SK-N-MC (cell line): ENCODE measurements around the gene STMND1.

Experiments used
- DNase-seq: peaks from one replicate; pipeline ENCODE4 v3.0.0-alpha.2; 2011; ENCODE audit warnings: low read depth, low spot score
- H3K27ac ChIP-seq: fragments of 200-600 bp; sonication (generic); 2 replicates; pipeline ENCODE4 v1.5.1; 2016; ENCODE audit warnings: mixed run types
- H3K36me3 ChIP-seq: fragments of 200-600 bp; sonication (generic); 2 replicates; pipeline ENCODE4 v1.6.1; 2017; ENCODE audit warnings: antibody characterized with exemption, low read length, mixed read lengths; ENCODE audit not compliant: insufficient read depth
- H3K4me3 ChIP-seq: fragments of 200-600 bp; sonication (generic); 2 replicates; pipeline ENCODE4 v1.5.1; 2016
- H3K9ac ChIP-seq: fragments of 200-600 bp; sonication (generic); 2 replicates; pipeline ENCODE4 v1.8.0; 2017; ENCODE audit warnings: mixed run types, mixed read lengths; ENCODE audit not compliant: insufficient read length
- H3K9me3 ChIP-seq: fragments of 200-600 bp; sonication (generic); 2 replicates; pipeline ENCODE4 v1.6.1; 2017; ENCODE audit warnings: low read depth, mild to moderate bottlenecking, antibody characterized with exemption, low read length, moderate library complexity, mixed read lengths
- EZH2 ChIP-seq: fragments of 200-600 bp; sonication (generic); IDR thresholded peaks from one replicate; pipeline ENCODE4 v1.6.1; 2017; ENCODE audit warnings: antibody characterized with exemption
- FOXP2 ChIP-seq: optimal IDR thresholded peaks from 2 replicates; pipeline ENCODE3; 2011; ENCODE audit warnings: mild to moderate bottlenecking, moderate library complexity; ENCODE audit not compliant: insufficient read depth; ENCODE audit errors: extremely low read length, control extremely low read depth
- POLR2AphosphoS5 ChIP-seq: IDR thresholded peaks from 2 replicates; pipeline ENCODE4 v1.6.1; 2012; ENCODE audit warnings: mild to moderate bottlenecking, low read depth, low read length, borderline replicate concordance

STMND1 gene

GRCh38 chr6:17102258-17102870, 514 bp downstream of the STMND1 start:
- no peak overlapping the region for H3K9ac ChIP-seq
- H3K4me3 ChIP-seq: peak overlapping the region; percentile 74
- TF ChIP-seq POLR2AphosphoS5 (no peak), EZH2 (no peak), FOXP2 (no peak)
- H3K9me3 ChIP-seq: no peaks in the 10 kb centered on the region
- H3K27ac ChIP-seq: no peak overlapping the region
- H3K36me3 ChIP-seq: no peaks in the 10 kb centered on the region
- DNase-seq: no peak

GRCh38 chr6:17103715-17104114, 1.9 kb downstream of the STMND1 start:
- H3K4me3 ChIP-seq: no peak overlapping the region
- H3K9me3 ChIP-seq: no peaks in the 10 kb centered on the region
- no peaks in the 10 kb centered on the region for H3K36me3 ChIP-seq
- H3K27ac ChIP-seq: no peak overlapping the region
- no peak overlapping the region for H3K9ac ChIP-seq
- DNase-seq: no peak
- TF ChIP-seq FOXP2 (no peak), POLR2AphosphoS5 (no peak), EZH2 (no peak)

- Histone ChIP-seq H3K9ac (no peak overlapping the region), H3K9me3 (no peaks in the 10 kb centered on the region), H3K27ac (no peak overlapping the region), H3K4me3 (no peak overlapping the region), H3K36me3 (no peaks in the 10 kb centered on the region)
- DNase-seq: no peak
- TF ChIP-seq EZH2 (no peak), FOXP2 (no peak), POLR2AphosphoS5 (no peak)
Observed at GRCh38 chr6:17107863-17108262, 6.0 kb downstream of the STMND1 start.

- Histone ChIP-seq H3K36me3 (no peaks in the 10 kb centered on the region), H3K9ac (no peak overlapping the region), H3K27ac (no peak overlapping the region), H3K9me3 (no peaks in the 10 kb centered on the region), H3K4me3 (no peak overlapping the region)
- no peak for DNase-seq
- TF ChIP-seq FOXP2 (no peak), EZH2 (no peak), POLR2AphosphoS5 (no peak)
Observed at GRCh38 chr6:17115251-17116116, 13.6 kb downstream of the STMND1 start.

DNA sequence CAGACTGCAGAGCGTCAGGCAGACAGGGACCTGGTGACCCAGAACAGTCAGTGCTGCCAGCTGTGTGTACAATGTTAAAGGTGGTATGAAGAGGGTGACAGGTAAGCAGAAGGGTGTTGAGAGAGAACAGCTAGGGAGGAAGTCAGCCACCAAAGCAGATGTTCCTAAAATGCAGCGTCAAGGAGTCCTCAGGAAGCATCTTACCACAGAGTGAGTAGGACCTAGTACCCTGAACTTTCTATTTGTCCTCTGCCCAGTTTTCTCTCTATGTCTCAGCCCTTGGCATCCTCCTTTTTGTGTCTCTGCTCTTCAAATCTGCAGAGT, 14.2 kb downstream of the STMND1 start:
- no peak for TF ChIP-seq FOXP2
- TF ChIP-seq EZH2: no peak
- TF ChIP-seq POLR2AphosphoS5: no peak
- Histone ChIP-seq H3K27ac (no peak overlapping the region), H3K9ac (no peak overlapping the region), H3K4me3 (no peak overlapping the region), H3K9me3 (no peaks in the 10 kb centered on the region), H3K36me3 (no peaks in the 10 kb centered on the region)
- no peak for DNase-seq

GRCh38 chr6:17120019-17120418, 18.2 kb downstream of the STMND1 start:
- no peak overlapping the region for H3K9ac ChIP-seq
- H3K27ac ChIP-seq: no peak overlapping the region
- no peak for DNase-seq
- TF ChIP-seq EZH2 (no peak), FOXP2 (no peak), POLR2AphosphoS5 (no peak)
- H3K9me3 ChIP-seq: no peaks in the 10 kb centered on the region
- no peak overlapping the region for H3K4me3 ChIP-seq
- no peaks in the 10 kb centered on the region for H3K36me3 ChIP-seq

DNA sequence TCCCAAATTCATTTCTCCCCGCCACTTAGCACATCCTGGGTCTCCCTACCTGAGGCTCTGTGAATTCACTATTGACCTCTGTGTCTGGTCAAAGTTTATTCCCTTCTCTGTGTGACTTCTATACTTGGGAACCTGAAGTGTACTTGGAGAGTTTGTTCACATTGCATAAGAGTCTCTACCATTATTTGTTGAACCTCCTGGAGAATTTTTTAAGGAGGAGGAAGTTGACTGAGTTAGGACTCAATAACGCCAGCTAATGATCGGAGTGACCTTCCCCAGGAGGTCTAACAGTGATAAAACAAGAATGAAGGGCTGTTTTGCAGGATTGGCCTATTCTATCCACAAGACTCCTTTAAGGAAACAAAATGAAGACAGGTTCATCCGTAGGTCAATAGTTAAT, 23.6 kb downstream of the STMND1 start:
- no peaks in the 10 kb centered on the region for H3K9me3 ChIP-seq
- H3K27ac ChIP-seq: no peak overlapping the region
- H3K4me3 ChIP-seq: no peak overlapping the region
- H3K9ac ChIP-seq: no peak overlapping the region
- TF ChIP-seq FOXP2 (no peak), EZH2 (no peak), POLR2AphosphoS5 (no peak)
- no peak for DNase-seq
- no peaks in the 10 kb centered on the region for H3K36me3 ChIP-seq

GRCh38 chr6:17130786-17131185, 28.9 kb downstream of the STMND1 start:
- no peak for TF ChIP-seq POLR2AphosphoS5
- no peak for TF ChIP-seq EZH2

More at GRCh38 chr6:17130786-17131185, 28.9 kb downstream of the STMND1 start:
- no peaks in the 10 kb centered on the region for H3K9me3 ChIP-seq
- H3K9ac ChIP-seq: no peak overlapping the region
- no peak for DNase-seq
- H3K27ac ChIP-seq: no peak overlapping the region
- H3K36me3 ChIP-seq: no peaks in the 10 kb centered on the region
- no peak overlapping the region for H3K4me3 ChIP-seq
